RKO (cell line): Measurements from ENCODE around the gene TAS2R13.

Experiments
- DNase-seq: peaks from one replicate; pipeline ENCODE4 v3.0.0-alpha.2; 2016; ENCODE audit warnings: low spot score

The TAS2R13 gene

DNA sequence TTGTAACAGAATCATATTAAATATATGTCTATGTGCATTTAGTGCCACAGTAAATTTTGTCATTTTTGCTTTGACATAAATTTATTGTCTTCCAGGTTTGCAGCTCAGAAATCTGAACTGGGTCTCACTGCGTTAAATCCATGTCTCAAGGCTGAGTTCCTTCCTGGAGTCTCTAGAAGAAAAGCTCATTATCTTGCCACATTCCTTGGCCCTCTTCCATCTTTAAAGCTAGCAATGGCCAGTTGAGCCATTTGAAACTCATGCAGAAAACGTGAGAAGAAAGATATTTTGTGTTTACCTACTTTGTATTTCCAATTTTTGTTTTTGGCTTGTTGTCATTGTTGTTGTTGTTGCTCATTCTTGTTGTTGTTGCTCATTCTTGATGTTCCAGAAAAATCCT lies 36.0 kb downstream of the TAS2R13 start:
- DNase-seq, result no peak

DNA sequence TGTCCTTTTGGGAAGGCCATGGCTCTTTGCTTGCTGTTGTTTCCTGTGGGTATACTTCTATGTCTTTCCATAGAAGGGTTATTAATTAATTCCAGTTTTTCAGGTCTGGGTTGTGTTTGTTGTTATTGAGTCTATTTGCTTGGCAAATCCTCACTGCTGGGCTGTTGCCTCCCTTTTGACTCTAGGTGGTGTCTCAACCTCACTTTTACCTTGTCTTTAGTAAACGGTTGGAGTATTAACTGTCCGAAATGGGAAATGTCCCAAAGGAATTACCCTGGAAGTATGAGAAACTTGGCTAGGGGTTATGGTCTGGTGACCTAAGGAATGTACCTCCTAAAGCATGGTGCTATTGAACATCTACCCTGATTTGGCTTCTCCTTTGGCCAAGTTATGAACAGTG lies 42.0 kb downstream of the TAS2R13 start:
- DNase-seq, result no peak

DNA sequence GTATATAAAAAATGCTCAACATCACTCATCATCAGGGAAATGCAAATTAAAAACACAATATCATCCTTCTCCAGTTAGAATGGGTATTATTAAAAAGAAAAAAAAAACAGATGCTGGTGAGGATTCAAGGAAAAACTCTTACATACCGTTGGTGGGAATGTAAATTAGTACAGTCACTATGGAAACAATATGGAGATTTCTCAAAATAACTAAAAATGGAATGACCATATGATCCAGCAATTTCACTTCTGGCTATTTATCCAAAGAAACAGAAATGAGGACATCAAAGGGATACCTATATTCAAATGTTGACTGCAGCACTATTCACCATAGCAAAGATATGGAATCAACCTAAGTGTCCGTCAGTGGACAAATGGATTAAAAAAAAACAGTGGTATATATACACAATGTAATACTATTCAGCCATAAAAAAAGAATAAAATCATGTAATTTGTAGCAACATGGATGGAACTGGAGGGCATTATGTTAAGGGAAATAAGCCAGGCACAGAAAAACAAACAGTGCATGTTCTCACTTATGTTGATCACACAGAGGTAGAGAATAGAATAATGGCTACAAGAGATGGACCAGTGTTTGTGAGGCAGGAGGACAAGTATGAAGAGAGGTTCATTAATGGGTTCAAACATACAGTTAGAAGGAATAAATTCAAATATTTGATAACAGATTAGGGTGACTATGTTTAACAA lies 45.7 kb downstream of the TAS2R13 start:
- DNase-seq, result no peak

DNA sequence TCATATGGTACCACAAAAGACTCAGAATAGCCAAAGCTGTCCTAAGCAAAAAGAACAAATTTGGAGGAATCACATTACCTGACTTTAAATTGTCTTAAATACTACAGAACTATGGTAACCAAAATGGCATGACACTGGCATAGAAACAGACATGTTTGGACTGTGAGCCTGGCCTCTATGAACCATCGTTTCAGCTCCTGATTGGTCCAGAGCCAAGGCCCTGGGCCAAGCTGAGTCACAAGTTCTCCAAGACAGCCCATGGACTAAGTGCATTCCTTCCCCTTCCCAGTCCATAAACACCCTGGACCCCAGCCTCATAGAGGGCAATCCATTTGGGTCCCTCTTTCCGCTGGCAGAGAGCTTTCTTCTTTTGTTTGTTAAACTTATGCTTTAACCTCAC lies 48.0 kb downstream of the TAS2R13 start:
- peak; percentile 2 for DNase-seq
